GM21619 (cell line): ENCODE data around the gene DRD4.
"Not testable (repeated sequence)": the region's sequence is repeated elsewhere in the genome, so short reads cannot be mapped to it uniquely, and the experiment has no call there.

ENCODE experiments used
- ATAC-seq: cut with Tn5 transposase; IDR thresholded peaks from one replicate; pipeline ENCODE4 v1.9.1; 2021; ENCODE audit not compliant: unreplicated experiment

Gene DRD4

GRCh38 chr11:641806-642370 is 4.8 kb downstream of the DRD4 start:
- no peak for ATAC-seq

GRCh38 chr11:643366-643765 is 6.3 kb downstream of the DRD4 start:
- ATAC-seq: no peak

GRCh38 chr11:643849-644738 is 7.0 kb downstream of the DRD4 start:
- ATAC-seq: no peak

DNA sequence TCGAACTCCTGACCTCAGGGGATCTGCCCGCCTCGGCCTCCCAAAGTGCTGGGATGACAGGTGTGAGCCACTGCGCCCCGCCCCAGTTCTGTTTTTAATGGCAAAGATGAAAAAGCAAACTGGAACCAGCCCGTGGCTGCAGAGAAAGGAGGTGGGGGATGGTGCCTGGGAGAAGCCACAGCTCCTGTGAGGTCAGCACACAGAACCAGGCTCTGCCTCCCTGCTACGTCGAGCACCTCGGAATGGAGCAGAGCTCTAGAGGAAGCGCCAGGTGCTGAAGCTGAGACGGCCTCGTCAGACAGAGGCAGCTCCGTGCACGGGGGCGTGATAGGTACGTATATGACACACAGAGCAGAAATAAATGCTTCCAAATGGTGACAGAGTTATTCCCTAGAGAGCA is 8.5 kb downstream of the DRD4 start:
- no peak for ATAC-seq

DNA sequence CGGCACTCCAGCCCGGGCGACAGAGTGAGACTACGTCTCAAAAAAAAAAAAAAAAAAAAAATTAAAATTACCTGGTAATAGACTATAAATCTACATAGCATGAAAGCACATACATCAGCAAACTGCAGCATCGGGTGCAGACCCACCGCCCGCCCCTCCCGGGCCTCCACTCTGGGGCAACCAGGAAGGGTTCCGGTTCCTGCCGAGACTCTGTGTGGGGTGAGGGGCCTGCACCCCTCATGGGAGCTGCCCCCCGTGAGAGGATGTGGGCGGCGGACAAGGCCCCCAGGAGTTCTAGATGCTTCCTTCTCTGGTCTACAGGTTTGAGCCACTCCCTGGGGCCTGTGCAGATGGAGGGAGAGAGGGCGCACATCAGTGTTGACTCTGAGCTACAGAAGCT is 9.1 kb downstream of the DRD4 start:
- ATAC-seq: no peak

- not testable (repeated sequence) for ATAC-seq
Measured at GRCh38 chr11:647672-648158, 10.6 kb downstream of the DRD4 start.

DNA sequence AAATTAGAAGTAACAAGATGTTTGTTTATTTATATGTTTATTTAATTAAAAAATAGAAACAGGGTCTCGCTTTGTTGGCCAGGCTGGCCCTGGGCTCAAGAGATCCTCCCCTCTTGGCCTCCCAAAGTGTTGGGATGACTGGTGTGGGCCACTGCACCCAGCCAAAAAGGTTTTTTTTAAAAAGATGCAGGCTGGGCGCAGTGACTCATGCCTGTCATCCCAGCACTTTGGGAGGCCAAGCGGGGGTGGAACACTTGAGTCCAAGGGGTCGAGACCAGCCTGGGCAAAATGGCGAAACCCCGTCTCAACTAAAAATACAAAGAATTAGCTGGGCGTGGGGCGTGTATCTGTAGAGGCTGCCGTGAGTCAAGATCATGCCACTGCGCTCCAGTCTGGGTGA is 13.4 kb downstream of the DRD4 start:
- ATAC-seq: no peak

- not testable (repeated sequence) for ATAC-seq
Measured at GRCh38 chr11:653136-653535, 16.1 kb downstream of the DRD4 start.

DNA sequence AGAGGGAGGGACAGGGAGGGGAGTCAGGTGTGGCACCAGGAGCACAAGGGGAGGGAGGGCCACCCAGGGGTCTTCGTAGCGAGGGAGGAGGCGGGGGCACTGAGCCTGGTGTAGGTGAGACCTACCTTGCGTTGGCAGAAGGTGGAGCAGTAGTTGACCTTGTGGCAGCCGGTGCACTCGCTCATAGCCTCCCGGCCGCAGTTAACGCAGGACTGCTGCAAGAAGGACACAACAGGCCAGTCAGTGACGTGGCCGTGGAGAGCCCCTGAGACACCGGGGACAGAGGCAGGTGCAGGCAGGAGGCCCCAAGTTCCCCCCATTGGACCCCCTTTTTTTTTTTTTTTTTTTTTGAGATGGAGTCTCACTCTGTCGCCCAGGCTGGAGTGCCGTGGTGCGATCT is 16.8 kb downstream of the DRD4 start:
- ATAC-seq: no peak

- ATAC-seq: not testable (repeated sequence)
Measured at GRCh38 chr11:654444-654843, 17.4 kb downstream of the DRD4 start.

DNA sequence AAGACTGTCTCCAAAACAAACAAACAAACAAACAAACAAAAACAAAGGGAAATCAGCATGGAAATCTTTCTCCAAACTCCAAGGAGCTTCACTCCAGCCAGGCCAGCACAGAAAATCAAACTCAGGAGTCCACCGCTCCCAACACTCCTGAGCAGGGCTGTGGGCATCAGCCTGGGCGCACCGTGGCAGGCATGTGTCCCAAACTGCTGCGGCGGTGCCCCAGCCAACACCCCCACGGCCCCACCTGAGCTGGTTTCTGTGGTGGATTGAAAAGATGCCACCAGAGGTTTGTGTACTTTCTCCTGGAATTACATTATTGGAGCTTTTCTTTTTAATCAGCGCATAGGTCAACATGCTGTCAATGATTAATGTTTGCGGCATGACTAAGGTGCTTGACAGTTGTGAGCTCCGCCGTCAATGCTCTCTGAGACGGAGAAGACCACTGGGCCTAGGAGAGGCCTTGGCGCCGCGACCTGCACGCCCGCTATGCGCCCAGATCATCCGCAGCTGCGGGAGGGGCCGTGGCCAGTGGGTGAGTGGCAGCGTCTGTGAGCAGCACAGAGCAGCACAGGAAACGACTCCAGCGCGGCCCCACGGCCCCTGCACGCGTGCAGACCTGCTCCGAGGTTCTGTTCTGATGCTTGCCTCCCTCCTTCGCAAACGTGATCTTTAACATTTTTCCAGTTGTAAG is 18.1 kb downstream of the DRD4 start:
- no peak for ATAC-seq

DNA sequence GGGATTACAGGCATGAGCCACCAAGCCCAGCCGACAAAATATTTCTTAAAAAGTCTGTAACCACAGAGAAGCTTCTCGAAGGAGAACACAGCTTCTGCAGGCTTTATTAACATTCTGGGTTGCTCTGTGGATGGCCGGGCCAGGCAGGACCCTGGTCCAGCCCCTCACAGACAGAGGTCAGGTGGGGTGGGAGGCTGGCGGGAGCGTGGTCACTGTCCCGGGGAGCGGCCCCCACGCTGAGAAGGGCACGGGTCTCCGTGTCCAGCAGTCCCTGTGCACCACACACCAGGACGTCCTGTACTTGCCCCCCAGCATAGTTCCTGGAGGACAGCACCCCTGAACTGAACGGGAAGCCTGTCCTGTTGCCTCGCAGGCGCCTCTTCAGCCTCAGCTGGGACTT is 19.4 kb downstream of the DRD4 start:
- ATAC-seq: no peak

GRCh38 chr11:656866-657265 is 19.8 kb downstream of the DRD4 start:
- no peak for ATAC-seq

GRCh38 chr11:657691-658126 is 20.6 kb downstream of the DRD4 start:
- ATAC-seq: no peak

GRCh38 chr11:659532-660085 is 22.5 kb downstream of the DRD4 start:
- no peak for ATAC-seq

DNA sequence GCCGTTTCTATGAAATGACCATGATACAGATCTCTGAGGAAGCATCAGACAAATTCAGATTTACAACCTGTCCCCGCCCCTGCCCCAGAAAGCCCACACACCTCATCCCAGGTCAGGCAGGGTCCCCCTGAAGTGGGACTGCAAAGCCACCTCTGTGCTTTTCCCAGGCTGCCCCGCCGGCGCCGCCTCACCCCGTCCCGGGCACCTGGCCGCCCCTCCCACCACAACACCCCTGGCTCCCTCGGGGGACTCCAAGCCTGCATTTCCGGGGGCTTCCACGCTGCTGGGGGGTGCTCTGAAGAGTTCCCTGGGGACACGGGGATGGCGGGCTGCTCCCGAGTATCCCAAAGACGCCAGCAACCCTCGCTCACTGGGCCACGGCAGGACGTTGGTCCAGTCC is 23.2 kb downstream of the DRD4 start:
- no peak for ATAC-seq

- no peak for ATAC-seq
Measured at GRCh38 chr11:660681-661444, 23.8 kb downstream of the DRD4 start.

DNA sequence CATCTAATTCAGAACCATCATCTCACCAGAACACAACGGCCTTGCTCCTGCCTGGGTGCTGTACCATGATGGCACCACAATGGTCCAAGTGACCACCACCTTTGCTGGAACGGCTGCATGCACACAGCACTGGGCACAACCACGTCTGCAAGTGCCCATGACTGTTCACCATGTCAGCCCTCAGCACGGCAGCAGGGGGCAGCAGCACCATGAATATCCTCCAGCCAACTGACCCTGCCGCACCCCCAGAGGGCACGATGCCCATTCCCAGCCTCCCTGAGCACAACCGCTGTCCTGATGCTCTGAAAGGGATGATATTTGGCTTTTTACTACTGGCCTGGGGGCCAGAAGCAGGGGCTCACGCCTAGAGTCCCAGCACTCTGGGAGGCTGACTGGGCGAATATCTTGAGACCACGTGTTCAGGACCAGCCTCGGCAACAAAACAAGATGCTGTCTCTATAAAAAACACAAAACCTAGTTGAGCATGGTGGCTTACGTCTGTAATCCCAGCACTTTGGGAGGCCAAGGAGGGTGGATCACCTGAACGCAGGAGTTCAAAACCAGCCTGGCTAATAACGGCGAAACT is 25.7 kb downstream of the DRD4 start:
- no peak for ATAC-seq

- no peak for ATAC-seq
Measured at GRCh38 chr11:665062-665703, 28.1 kb downstream of the DRD4 start.

GRCh38 chr11:665704-666281 is 28.7 kb downstream of the DRD4 start:
- no peak for ATAC-seq
